Measurements from ENCODE around the gene KRT15. TPM values are rescaled to one million over a fixed set of nuclear protein-coding genes. Genes with fewer than 3 reads are reported as not detected.

The KRT15 gene
- under 1 TPM in 1 of 4 donors, not detected in 3; 0.11 TPM for total RNA-seq
- under 1 TPM; 0.08 to 0.56 (median 0.26) TPM for polyA plus RNA-seq
- long read RNA-seq, donor 1, result 0 reads
- long read RNA-seq, donor 2, result 0 reads

- H3K4me3 ChIP-seq, result no peak within 1 kb of the TSS
- WGBS, 3 donors, result 61 to 64% (median 62%) methylated on average over 8 of the region's 8 CpGs
- ATAC-seq, result no peak
These were observed at the start of gene KRT15 for GRCh38 chr17:41518789-41519449. Gene KRT15, minus strand, starts transcription at chr17:41518890. Its CDS starts 63 bp downstream, at chr17:41518827.

GRCh38 chr17:41567317-41567716 lies 48.6 kb upstream of the KRT15 start:
- ATAC-seq, result no peak
- peaks cover 0 to 4% (median 0%) of the 10 kb centered on the region in 3 donors for H3K27me3 ChIP-seq (ENCODE audit: insufficient read depth in 3 of 3, low read length in 2 of 3)
- TF ChIP-seq CTCF (IDR thresholded peaks at IDR 0.05), result no peak
- intact Hi-C loops (cut with DNase I), result no loop called here
- peaks cover 11% of the 10 kb centered on the region for H3K4me1 ChIP-seq
- DNase-seq, result no peak
- H3K36me3 ChIP-seq (ENCODE audit: insufficient read depth in 1 of 2, low read depth in 1 of 2), result no peaks in the 10 kb centered on the region
- H3K4me3 ChIP-seq, result no peak overlapping the region
- H3K9me3 ChIP-seq, result no peaks in the 10 kb centered on the region
- H3K27ac ChIP-seq, result no peak overlapping the region
- WGBS, 3 donors, result 79 to 88% (median 85%) methylated on average over 5 to 6 of the region's 6 CpGs

More at GRCh38 chr17:41518789-41519449, at the start of gene KRT15:
- H3K36me3 ChIP-seq (ENCODE audit: insufficient read depth in 1 of 2, low read depth in 1 of 2), result no peaks in the 10 kb centered on the region
- no peak within 1 kb of the TSS for H3K27ac ChIP-seq
- no peaks in the 10 kb centered on the region for H3K4me1 ChIP-seq
- H3K27me3 ChIP-seq (ENCODE audit: insufficient read depth in 3 of 3, low read length in 2 of 3), result peaks cover 0 to 12% (median 10%) of the 10 kb centered on the region in 3 donors
- peak in 1 of 2 donors; percentile 15 for DNase-seq
- intact Hi-C loops (cut with DNase I), result no loop called here
- no peaks in the 10 kb centered on the region for H3K9me3 ChIP-seq
- TF ChIP-seq CTCF (IDR thresholded peaks at IDR 0.05), result no peak

- intact Hi-C loops (cut with DNase I), result no loop called here
- ATAC-seq, result no peak
- Histone ChIP-seq H3K27ac (no peak overlapping the region), H3K4me3 (no peak overlapping the region), H3K9me3 (no peaks in the 10 kb centered on the region), H3K4me1 (peaks cover 11% of the 10 kb centered on the region), H3K36me3 (ENCODE audit: insufficient read depth in 1 of 2, low read depth in 1 of 2) (no peaks in the 10 kb centered on the region), H3K27me3 (ENCODE audit: insufficient read depth in 3 of 3, low read length in 2 of 3) (no peaks in the 10 kb centered on the region)
- no peak for TF ChIP-seq CTCF (IDR thresholded peaks at IDR 0.05)
- no peak for DNase-seq
These were observed 46.6 kb upstream of the KRT15 start for GRCh38 chr17:41565338-41565737.

- DNase-seq (no peak), ATAC-seq (peak in 3 of 4 donors; percentile 37 to 64 (median 53))
- H3K4me1 ChIP-seq, result peaks cover 11% of the 10 kb centered on the region
- no peaks in the 10 kb centered on the region for H3K36me3 ChIP-seq (ENCODE audit: insufficient read depth in 1 of 2, low read depth in 1 of 2)
- H3K4me3 ChIP-seq, result no peak overlapping the region
- TF ChIP-seq CTCF (IDR thresholded peaks at IDR 0.05), result no peak
- H3K27me3 ChIP-seq (ENCODE audit: insufficient read depth in 3 of 3, low read length in 2 of 3), result no peaks in the 10 kb centered on the region
- no peaks in the 10 kb centered on the region for H3K9me3 ChIP-seq
- WGBS, 3 donors, result 6 to 18% (median 10%) methylated on average over 3 of the region's 3 CpGs
- intact Hi-C loops (cut with DNase I), result no loop called here
- no peak overlapping the region for H3K27ac ChIP-seq
These were observed 45.0 kb upstream of the KRT15 start for GRCh38 chr17:41563607-41564170.

All from psoas muscle (tissue), 8 donors.